SU-DHL-6 (cell line): ENCODE measurements around the gene FBXL2.

Experiments
- EZH2phosphoT487 ChIP-seq: fragments of 200-600 bp; sonication (generic), shearing (Covaris generic); conservative IDR thresholded peaks from 2 replicates; pipeline ENCODE4 v1.6.1; 2018; ENCODE audit warnings: mild to moderate bottlenecking, antibody characterized with exemption, low read length, moderate library complexity, mixed read lengths
- TF ChIP-seq, protein P1 (sequence below): fragments of 200-600 bp; sonication (generic); IDR thresholded peaks from one replicate; pipeline ENCODE4 v1.5.1; 2017; ENCODE audit warnings: antibody characterized with exemption, mild to moderate bottlenecking, low read length, moderate library complexity; ENCODE audit not compliant: insufficient read depth, poor library complexity, severe bottlenecking

DNA sequence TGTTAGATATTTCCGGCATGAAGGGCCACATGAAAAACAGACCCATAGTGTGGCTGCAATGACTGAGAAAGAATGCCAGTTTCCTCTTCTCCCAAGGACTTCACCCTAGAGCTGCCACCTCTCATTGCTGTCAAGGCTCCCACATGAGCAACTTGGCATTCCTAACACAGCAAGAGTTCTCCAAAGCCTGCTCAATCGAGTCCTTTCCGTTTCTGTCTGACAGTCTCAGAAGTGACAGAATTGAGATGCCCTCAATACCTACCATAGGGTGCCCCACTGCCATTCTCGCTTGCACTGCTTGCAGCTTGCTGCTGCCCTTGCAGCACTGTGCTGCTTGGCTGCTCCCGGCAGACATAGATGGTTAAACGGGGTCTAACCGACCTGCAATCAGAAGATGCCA is 118.7 kb downstream of the FBXL2 start:
- TF ChIP-seq, protein P1, sequence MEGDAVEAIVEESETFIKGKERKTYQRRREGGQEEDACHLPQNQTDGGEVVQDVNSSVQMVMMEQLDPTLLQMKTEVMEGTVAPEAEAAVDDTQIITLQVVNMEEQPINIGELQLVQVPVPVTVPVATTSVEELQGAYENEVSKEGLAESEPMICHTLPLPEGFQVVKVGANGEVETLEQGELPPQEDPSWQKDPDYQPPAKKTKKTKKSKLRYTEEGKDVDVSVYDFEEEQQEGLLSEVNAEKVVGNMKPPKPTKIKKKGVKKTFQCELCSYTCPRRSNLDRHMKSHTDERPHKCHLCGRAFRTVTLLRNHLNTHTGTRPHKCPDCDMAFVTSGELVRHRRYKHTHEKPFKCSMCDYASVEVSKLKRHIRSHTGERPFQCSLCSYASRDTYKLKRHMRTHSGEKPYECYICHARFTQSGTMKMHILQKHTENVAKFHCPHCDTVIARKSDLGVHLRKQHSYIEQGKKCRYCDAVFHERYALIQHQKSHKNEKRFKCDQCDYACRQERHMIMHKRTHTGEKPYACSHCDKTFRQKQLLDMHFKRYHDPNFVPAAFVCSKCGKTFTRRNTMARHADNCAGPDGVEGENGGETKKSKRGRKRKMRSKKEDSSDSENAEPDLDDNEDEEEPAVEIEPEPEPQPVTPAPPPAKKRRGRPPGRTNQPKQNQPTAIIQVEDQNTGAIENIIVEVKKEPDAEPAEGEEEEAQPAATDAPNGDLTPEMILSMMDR, result no peak
- no peak for TF ChIP-seq EZH2phosphoT487
